HepG2 (cell line): ENCODE measurements around the gene WDR53.

Experiments
- ARNT2 ChIP-seq: sonication (generic); formaldehyde crosslinking; IDR thresholded peaks from 2 replicates; pipeline ENCODE4 v1.8.0; 2022; ENCODE audit warnings: mild to moderate bottlenecking, low read depth, missing genetic modification reagents, moderate library complexity
- CREB1 ChIP-seq, 2 experiments: fragments of 450-650 bp in 1 of 2; IDR thresholded peaks; 2 replicates each; pipeline ENCODE4 v1.6.1; 2016 to 2017; ENCODE audit warnings: control low read depth in 1 of 2, mild to moderate bottlenecking in 1 of 2, missing compliant biosample characterization in 1 of 2, missing genetic modification characterization in 1 of 2
- CREM ChIP-seq, 2 experiments: sonication (generic) in 1 of 2; formaldehyde crosslinking in 1 of 2; IDR thresholded peaks; 2 replicates each; pipeline versions ENCODE4 v1.4.0 to v1.6.1; 2016 to 2020; ENCODE audit warnings: antibody characterized with exemption in 1 of 2, mild to moderate bottlenecking in 1 of 2, missing genetic modification reagents in 1 of 2
- MAF1 ChIP-seq: sonication (generic); formaldehyde crosslinking; IDR thresholded peaks from 2 replicates; pipeline ENCODE4 v1.5.0; 2020; ENCODE audit warnings: missing genetic modification reagents, borderline replicate concordance

DNA sequence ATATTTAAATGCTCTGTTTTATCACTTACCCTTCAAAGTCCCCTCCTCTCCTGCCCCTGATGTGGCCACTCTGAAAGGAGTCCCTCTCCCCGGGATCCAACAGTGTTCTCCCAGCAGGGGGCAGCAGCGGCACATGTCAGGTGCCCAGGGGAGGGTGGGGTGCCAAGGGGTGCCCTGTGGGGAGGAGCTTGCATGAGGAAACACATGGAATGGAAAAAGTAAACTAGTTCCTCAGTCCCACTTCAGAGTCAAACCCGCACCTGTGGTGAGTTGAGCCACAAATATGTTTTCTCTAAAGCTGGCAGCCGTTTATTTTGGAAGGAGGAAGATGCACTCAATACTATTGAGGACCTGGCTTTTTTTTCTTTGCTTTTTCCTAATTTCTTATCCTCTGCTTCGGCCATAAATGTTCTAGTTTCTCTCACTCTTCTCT, 41.0 kb upstream of the WDR53 start:
- TF ChIP-seq CREM (IDR thresholded peaks at IDR 0.05), result no peak
- no peak for TF ChIP-seq CREM (CRISPR knock-in tag; IDR thresholded peaks at IDR 0.05)
- TF ChIP-seq CREB1 (IDR thresholded peaks at IDR 0.05), result no peak
- no peak for TF ChIP-seq CREB1 (CRISPR knock-in tag; IDR thresholded peaks at IDR 0.05)
- TF ChIP-seq ARNT2 (CRISPR knock-in tag), result no peak
- no peak for TF ChIP-seq MAF1 (CRISPR knock-in tag)
